Measurements from ENCODE around the gene PKNOX2.

Gene PKNOX2

DNA sequence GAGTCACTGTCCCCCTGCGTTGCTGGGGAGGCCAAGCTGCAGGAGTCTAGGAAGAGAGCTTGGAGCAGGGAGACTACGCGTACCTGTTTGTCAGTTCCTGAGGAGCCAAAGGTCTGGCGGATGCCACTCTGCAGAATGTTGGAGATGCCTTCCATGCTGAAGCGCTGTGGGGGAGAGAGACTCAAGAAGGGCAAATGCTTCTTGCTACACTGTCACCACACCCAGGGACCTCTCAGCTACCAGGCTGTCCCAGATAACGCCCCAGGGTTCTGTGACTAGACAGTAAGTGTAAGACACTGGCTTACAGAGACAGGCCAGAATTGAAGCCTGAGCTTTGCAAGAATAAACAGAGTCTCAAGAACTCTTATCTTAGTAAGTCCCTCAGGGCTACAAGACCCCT, 289.5 kb downstream of the PKNOX2 start:
- no peak for DNase-seq

DNA sequence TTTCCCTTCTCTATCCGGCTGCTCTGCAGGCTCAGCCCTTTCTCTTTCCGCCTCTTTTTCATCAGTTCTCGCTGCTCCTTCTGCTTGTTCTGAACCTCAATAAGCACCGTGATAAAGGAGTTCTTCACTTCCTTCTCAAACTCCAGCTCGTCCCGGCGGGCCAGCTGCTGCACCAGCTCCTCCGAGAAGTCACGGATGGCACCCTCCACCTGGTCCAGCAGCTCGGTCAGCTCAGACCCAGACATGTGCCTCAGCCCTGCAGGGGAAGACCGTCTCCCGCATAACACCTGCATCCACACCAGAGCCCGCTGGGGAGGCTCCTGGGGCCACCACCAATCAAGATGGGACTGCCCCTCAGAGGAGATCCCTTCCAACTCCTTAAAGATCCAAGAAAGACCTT, 291.3 kb downstream of the PKNOX2 start:
- no peak for DNase-seq

DNA sequence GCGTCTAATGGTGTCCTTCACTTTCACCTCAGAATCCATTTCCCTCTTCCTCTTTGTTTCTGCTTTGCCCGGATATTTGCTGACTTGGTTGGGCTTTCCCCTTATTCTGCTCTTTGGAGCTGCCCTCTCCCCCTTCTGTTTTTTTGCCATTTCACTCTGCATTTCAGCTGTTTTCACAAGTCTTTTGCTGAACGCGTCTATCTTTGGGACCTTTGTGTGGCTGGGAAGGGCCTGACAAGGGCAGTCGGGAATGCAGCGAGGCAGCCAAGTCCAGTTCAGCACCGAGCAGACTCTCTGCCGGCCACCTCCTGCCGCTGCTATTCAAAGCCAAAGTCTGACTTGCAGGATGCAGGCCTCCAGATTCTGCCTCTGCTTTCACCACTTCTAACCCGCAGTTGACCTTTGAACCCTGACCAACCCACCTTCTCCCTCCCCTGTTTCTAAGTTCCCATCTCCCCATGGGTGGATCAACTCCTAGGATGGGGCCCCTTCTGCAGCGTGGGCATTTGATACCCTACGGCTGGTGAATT, 293.3 kb downstream of the PKNOX2 start:
- DNase-seq, result no peak

DNA sequence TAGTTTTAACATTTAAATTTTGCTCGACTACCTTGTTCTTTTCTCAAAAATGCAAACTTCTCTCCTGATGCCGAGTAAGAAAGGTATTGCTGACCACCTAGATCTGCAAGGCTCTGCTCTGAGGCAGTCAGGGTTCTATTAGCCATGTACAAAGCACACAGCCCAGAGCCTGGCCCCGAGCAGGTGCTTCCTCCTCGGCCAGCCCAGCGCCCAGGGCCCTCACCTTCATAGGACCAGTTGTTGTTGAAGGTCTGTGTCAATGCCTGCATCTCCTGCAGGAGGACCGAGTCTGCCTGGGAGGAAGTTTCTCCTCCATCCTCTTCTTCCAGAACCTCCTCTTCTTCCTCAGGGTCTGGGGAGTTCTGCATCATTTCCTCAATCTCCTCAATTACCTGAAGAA, 295.7 kb downstream of the PKNOX2 start:
- DNase-seq, result no peak

DNA sequence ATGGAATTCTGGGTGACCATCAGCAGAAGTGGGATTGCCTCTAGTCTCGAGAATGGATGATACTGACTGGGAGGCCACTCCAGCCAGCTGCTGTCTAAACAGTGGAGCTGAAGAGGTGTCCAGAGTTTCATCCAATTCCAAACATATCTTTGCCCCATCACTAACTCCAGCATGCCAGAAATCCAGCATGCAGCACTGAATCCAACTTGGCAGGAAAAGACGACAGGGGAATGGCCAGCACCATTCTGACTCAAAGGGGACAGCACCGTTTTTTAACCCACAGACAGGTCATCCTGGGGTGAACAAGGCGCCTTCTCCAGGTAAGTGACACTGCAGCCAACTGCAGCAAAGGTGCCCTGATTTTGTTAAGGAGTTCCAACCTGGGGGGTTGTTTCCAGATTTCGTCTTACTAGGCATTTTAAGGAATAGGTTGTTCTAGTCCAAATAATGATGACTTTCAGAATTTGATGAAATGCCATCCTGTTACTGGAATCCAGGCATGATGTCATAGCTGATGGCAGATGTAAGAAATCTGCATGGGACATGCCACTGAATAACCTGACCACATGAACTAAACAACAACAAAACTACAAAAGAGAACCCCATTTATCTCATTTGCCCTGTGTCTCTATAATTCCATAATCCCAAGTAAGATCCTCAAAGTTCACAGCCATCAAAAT, 299.2 kb downstream of the PKNOX2 start:
- no peak for DNase-seq

DNA sequence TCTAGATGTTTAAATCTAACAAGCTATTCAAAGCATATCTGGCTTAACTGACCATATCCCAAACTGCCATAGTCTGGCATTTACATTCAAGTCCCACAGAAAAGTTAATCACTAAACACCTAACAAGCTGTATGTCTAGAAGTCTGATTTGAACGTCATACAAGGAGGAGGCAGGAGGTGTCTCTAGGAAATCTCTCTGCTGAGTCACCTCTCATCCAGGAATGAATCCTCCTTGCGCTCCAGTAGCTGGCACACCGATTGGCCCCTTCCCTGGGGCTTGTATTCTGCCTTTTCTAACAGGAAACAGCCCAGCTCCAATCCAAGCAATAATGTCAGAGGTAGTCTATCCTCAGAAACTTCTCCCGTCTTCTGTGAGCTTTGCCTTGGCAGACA, 299.7 kb downstream of the PKNOX2 start:
- DNase-seq, result no peak

DNA sequence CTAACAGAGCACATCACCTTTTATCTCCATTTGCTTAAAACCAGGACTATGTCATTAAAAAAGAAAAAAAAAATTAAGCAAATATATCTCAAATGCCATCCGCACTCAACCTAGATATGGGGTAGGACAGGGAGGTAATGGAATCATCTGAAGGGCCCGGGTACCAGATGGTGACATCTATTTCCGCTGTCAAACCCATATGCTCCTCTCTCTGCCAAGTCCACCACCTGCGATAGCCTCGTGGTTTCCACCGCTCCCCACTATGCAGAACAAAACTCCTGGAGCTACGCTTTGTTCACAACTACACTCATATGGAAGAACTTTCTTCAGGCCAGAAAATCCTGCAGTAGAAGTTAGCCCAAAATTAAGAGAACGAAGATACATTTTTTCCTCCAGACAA, 300.1 kb downstream of the PKNOX2 start:
- no peak for DNase-seq

DNA sequence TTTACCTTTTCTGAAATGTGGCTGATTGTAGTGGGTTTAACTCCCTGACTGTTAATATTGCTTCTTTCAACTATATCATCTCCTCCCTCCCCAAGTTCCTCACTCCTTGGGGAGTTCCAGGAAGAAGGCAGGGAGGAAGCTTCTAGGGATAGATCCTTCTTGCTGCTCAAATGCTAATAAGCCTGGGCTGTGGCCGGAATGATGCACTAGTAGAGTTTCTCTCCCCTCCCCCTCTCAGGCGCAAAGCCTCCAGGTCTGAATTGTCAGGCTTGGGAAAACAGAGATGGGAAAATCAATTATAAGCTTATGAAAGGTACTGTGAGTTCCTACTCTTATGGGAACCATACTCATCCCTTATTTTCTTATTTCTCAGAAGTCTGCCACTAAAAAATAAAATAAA, 300.7 kb downstream of the PKNOX2 start:
- no peak for DNase-seq

DNA sequence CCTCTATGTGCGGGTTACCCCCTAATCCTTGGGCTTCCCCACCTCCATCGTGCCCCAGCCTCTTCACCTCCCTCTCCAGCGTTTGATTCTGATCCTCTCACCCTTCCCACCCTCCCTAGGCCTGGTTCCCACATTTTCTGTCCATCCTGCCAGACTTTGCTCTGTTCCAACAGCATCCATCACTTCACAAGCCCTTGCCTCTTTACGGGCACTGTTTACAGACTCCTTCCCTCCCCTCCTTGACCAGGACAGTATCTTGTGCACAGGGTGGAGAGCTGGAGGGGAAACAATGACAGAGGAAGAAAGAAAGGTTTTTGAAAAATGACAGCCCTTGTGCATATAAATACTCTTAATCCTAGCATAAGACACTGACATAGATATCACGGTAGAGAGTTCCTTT, 301.1 kb downstream of the PKNOX2 start:
- DNase-seq, result no peak

DNA sequence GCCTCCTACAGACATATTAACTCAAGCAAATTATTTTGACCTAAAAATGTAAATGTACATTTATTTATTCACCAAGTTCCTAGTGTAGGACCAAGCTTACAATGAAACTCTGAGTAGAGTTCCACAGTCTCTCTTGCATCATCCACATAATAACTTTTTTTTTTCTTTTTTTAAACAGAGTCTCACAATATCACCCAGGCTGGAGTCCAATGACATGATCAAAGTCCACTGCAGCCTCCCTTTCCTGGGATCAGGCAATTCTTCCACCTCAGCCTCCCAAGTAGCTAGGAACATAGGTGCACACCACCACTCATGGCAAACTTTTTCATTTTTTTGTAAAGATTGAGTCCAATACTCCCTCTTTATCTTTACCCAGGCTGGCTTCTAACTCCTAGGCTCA, 303.5 kb downstream of the PKNOX2 start:
- no peak for DNase-seq

DNA sequence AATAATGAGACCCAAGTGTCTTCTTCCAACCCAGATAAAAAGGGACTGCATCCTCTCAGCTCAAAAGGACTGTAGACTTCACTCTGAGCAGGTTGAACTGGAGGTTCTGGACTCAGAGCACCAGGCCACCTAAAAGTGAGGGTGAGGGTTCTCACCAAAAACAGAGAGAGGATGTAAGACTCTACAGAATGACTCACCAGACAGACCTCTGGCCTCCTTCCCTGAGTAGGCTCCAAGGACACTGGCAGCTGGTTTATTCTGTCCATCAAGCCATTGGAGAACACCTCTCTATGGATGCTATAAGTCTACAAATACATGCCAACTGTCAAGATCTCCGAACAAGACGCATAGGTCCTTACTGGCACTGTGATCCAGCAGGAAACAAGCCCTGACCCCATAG, 304.3 kb downstream of the PKNOX2 start:
- no peak for DNase-seq

DNA sequence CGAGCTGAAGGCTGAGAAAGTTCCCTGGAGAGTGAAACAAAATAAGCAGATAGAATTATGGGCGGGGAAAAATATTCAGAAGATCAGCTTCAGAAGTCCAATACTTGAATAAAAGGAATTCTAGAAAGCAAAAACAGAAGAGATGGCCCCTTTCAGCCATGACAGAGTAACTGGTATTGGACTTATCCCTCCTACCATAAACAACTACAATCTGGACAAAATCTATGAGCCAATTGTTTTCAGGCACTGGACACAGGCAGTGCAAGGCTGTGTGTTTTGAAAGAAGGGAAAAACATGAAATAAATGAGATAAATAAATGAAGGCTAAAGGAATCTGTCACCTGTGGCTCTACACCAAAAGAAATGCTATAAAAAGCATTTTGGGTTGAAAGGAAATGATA, 305.8 kb downstream of the PKNOX2 start:
- no peak for DNase-seq

DNA sequence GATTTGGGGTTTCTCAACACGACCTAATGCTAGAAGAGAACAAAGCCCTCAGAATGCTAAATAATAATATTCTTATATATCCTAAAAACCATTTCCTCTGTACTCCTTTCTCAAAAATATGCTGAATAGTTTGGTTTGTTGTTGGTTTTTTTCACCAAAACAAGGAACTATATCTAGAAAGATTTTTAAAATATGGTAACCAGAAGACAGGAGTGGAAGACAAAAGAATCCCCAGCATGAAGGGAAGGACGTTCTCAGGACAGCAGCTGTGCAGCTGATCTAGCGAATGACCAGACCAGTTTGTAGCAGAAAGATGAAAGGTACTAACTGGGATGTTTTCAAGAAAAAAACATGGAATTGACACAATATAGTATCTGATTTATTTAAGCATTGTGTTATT, 312.2 kb downstream of the PKNOX2 start:
- DNase-seq, result no peak

DNA sequence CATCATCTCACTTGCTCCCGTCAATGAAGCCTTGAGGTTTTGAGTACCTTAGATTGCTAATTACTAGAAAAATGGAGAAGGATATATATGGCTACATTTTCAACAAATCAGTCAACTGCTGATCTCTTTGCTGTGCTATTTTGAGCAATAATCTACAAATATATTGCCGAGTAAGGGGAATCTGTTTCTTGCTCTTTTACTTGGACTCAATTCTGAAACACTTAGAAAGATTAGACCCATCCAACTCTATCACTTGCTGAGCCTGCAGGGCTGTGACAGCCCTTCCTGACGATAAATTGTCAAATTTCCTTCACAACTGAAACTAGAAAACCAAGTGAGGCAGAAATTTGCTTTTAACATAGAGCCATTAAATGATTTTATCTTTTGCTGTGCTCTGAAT, 314.6 kb downstream of the PKNOX2 start:
- no peak for DNase-seq

DNA sequence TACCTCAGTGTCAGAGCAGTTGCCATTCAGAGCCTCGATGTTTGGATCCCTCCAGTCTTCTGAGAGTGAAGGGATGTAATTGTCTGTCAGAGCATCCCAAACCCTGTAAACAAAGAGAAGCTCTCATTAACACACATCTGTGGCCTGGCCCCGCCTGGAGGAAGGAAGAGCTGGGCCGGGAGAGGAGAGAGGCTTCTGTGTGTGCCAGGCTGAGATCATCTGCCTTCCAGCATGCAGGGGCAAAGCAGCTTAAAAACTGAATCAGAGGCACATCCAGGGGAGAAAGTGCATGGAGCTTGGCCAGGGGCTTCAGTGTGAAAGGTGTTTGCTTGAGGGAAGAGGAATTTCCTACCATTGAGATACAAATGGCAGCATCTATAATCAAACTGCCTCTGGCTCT, 317.0 kb downstream of the PKNOX2 start:
- no peak for DNase-seq

All from SHP77 (cell line).